OCI-LY3 (cell line): Measurements from ENCODE around the gene RNF175.

Experiments
- H2AFZ ChIP-seq: fragments of 200-600, 300-600 bp; shearing (Covaris generic); 2 replicates; pipeline ENCODE4 v1.6.0; 2014; ENCODE audit warnings: antibody characterized with exemption, low read depth, low read length
- H3K27ac ChIP-seq: fragments of 200-600, 300-600 bp; sonication (generic); 2 replicates; pipeline ENCODE4 v1.5.1; 2014; ENCODE audit warnings: mild to moderate bottlenecking, low read length, moderate library complexity, mixed read lengths
- H3K27me3 ChIP-seq: fragments of 200-600, 300-600 bp; sonication (generic); 2 replicates; pipeline ENCODE4 v1.6.1; 2014; ENCODE audit warnings: low read depth, low read length, mixed read lengths
- H3K36me3 ChIP-seq: fragments of 200-600, 300-600 bp; sonication (generic); replicated peaks from 2 replicates; pipeline ENCODE3; 2014; ENCODE audit warnings: low read depth, low read length, mixed read lengths
- H3K4me1 ChIP-seq: fragments of 300-600, 200-600 bp; sonication (generic); 2 replicates; pipeline ENCODE4 v1.6.1; 2014; ENCODE audit warnings: low read length, mixed read lengths
- H3K4me2 ChIP-seq: fragments of 200-600, 300-600 bp; sonication (generic); 2 replicates; pipeline ENCODE4 v1.6.1; 2014; ENCODE audit warnings: low read length, mixed read lengths
- H3K4me3 ChIP-seq: fragments of 300-600, 200-600 bp; sonication (generic); 2 replicates; pipeline ENCODE4 v1.5.1; 2014; ENCODE audit warnings: antibody characterized with exemption, mild to moderate bottlenecking, low read length, moderate library complexity
- H3K79me2 ChIP-seq: fragments of 300-600, 200-600 bp; shearing (Covaris generic); 2 replicates; pipeline ENCODE4 v1.6.1; 2014; ENCODE audit warnings: mild to moderate bottlenecking, low read length, mixed read lengths
- H3K9ac ChIP-seq: fragments of 300-600, 200-600 bp; shearing (Covaris generic); 2 replicates; pipeline ENCODE4 v1.6.0; 2014; ENCODE audit warnings: mild to moderate bottlenecking, low read length, moderate library complexity
- H3K9me3 ChIP-seq: fragments of 200-600, 300-600 bp; shearing (Covaris generic); 2 replicates; pipeline ENCODE4 v1.6.1; 2014; ENCODE audit warnings: low read length, mixed read lengths; ENCODE audit not compliant: insufficient read depth
- H4K20me1 ChIP-seq: fragments of 200-600, 300-600 bp; sonication (generic); 2 replicates; pipeline ENCODE4 v1.6.1; 2016; ENCODE audit warnings: low read length, mixed read lengths; ENCODE audit not compliant: insufficient read depth
- CTCF ChIP-seq: fragments of 200-600, 300-600 bp; sonication (generic); IDR thresholded peaks from 2 replicates; pipeline ENCODE4 v1.5.1; 2014; ENCODE audit warnings: antibody characterized with exemption, low read length, low read depth
- EZH2phosphoT487 ChIP-seq: fragments of 200-600 bp; shearing (Covaris generic); IDR thresholded peaks from 2 replicates; pipeline ENCODE4 v1.6.1; 2018; ENCODE audit warnings: antibody characterized with exemption, mixed run types, low read depth

RNF175 gene

GRCh38 chr4:153757407-153757806 lies 2.4 kb downstream of the RNF175 start:
- no peak overlapping the region for H3K27ac ChIP-seq
- no peak overlapping the region for H3K4me2 ChIP-seq
- no peak overlapping the region for H2AFZ ChIP-seq
- H3K79me2 ChIP-seq: no peaks in the 10 kb centered on the region
- TF ChIP-seq EZH2phosphoT487: no peak
- no peak for TF ChIP-seq CTCF
- no peaks in the 10 kb centered on the region for H3K9me3 ChIP-seq
- H3K27me3 ChIP-seq: peaks cover 4% of the 10 kb centered on the region
- H4K20me1 ChIP-seq: no peaks in the 10 kb centered on the region
- no peak overlapping the region for H3K4me3 ChIP-seq
- no peaks in the 10 kb centered on the region for H3K4me1 ChIP-seq
- H3K36me3 ChIP-seq: no peaks in the 10 kb centered on the region
- no peak overlapping the region for H3K9ac ChIP-seq

- Histone ChIP-seq H2AFZ (no peak overlapping the region), H3K9me3 (no peaks in the 10 kb centered on the region), H3K27me3 (peaks cover 8% of the 10 kb centered on the region; the same call in 1 of the 2 replicates), H3K36me3 (no peaks in the 10 kb centered on the region), H3K4me2 (no peak overlapping the region), H3K4me1 (no peaks in the 10 kb centered on the region), H3K79me2 (no peaks in the 10 kb centered on the region), H4K20me1 (no peaks in the 10 kb centered on the region), H3K4me3 (no peak overlapping the region), H3K9ac (no peak overlapping the region), H3K27ac (no peak overlapping the region)
- TF ChIP-seq CTCF (no peak), EZH2phosphoT487 (no peak)
Measured at GRCh38 chr4:153755186-153755585, 4.6 kb downstream of the RNF175 start.

GRCh38 chr4:153750197-153750817 lies 9.5 kb downstream of the RNF175 start:
- Histone ChIP-seq H2AFZ (no peak overlapping the region), H3K4me2 (no peak overlapping the region), H4K20me1 (no peaks in the 10 kb centered on the region), H3K27me3 (peaks cover 12% of the 10 kb centered on the region), H3K27ac (no peak overlapping the region), H3K79me2 (no peaks in the 10 kb centered on the region), H3K9ac (no peak overlapping the region), H3K4me3 (no peak overlapping the region), H3K4me1 (no peaks in the 10 kb centered on the region), H3K9me3 (no peaks in the 10 kb centered on the region), H3K36me3 (no peaks in the 10 kb centered on the region)
- no peak for TF ChIP-seq EZH2phosphoT487
- TF ChIP-seq CTCF: peak; percentile 99

- Histone ChIP-seq H3K4me1 (no peaks in the 10 kb centered on the region), H3K79me2 (no peaks in the 10 kb centered on the region), H3K27me3 (peaks cover 12% of the 10 kb centered on the region), H3K9ac (no peak overlapping the region), H3K4me2 (no peak overlapping the region), H2AFZ (no peak overlapping the region), H3K4me3 (no peak overlapping the region), H3K36me3 (no peaks in the 10 kb centered on the region), H3K27ac (no peak overlapping the region), H4K20me1 (no peaks in the 10 kb centered on the region), H3K9me3 (no peaks in the 10 kb centered on the region)
- TF ChIP-seq EZH2phosphoT487 (no peak), CTCF (no peak)
Measured at GRCh38 chr4:153748378-153748777, 11.4 kb downstream of the RNF175 start.
